Left lung (tissue), 10 donors: ENCODE measurements around the gene ACAA1. TPM values are rescaled to one million over a fixed set of nuclear protein-coding genes. Genes with fewer than 3 reads are reported as not detected.

ENCODE experiments used
- ATAC-seq: fragments of 200-7000 bp; cut with Tn5 transposase; one replicate; pipeline ENCODE4 v1.9.1; 2020; ENCODE audit warnings: moderate library complexity
- DNase-seq, 4 donors: peaks; one replicate each; pipeline ENCODE4 v3.0.0-alpha.2; 2013 to 2020
- H3K27ac ChIP-seq, 2 donors: fragments of 200-600 bp; sonication (generic) in 1 of 2; one replicate each; pipeline versions ENCODE4 v1.5.0 to v1.8.0; 2020 to 2021
- H3K27me3 ChIP-seq, 2 donors: fragments of 200-600 bp; sonication (generic) in 1 of 2; one replicate each; pipeline versions ENCODE4 v1.5.0 to v1.8.0; 2020 to 2021
- H3K36me3 ChIP-seq, 2 donors: fragments of 200-600 bp; sonication (generic) in 1 of 2; one replicate each; pipeline versions ENCODE4 v1.5.0 to v1.8.0; 2020 to 2021
- H3K4me1 ChIP-seq, 2 donors: fragments of 200-600 bp; one replicate each; pipeline ENCODE4 v1.8.0; 2021
- H3K4me3 ChIP-seq, 2 donors: fragments of 200-600 bp; sonication (generic) in 1 of 2; one replicate each; pipeline versions ENCODE4 v1.5.0 to v1.8.0; 2020 to 2021; ENCODE audit warnings: mild to moderate bottlenecking in 1 of 2
- H3K9me3 ChIP-seq, 2 donors: fragments of 200-600 bp; sonication (generic) in 1 of 2; one replicate each; pipeline versions ENCODE4 v1.5.0 to v1.8.0; 2020 to 2021
- intact Hi-C, 2 donors: fragments of 100-400 bp; cut with DNase I; formaldehyde crosslinking; loops; one replicate each; pipeline versions ENCODE4 v1.11.2 to v1.14.2; 2022
- polyA plus RNA-seq, 6 donors: library from polyadenylated mRNA; unstranded; fragments of 120-200 nt; gene quantifications; one replicate each; pipeline ENCODE4 v1.2.1, GENCODE V29; 2013; ENCODE audit not compliant: insufficient read length in 6 of 6
- total RNA-seq, 2 donors: library from RNA; stranded (reverse); fragmentation: NEBNext Ultra II Directional; extraction: Animal tissue kit (Norgen Biotek cat#: 25700); gene quantifications; one replicate each; pipeline ENCODE4 v1.2.1, GENCODE V29; 2021
- TF ChIP-seq, protein P1 (sequence below), 2 donors: fragments of 200-600 bp; sonication (generic) in 1 of 2; IDR thresholded peaks; one replicate each; pipeline versions ENCODE4 v1.5.0 to v1.8.0; 2021; ENCODE audit warnings: antibody characterized with exemption in 2 of 2
- donor health status: DM: no; HTN: yes; CAD: no.
- donor health status: DM: no; HTN: no; CAD: no.

The ACAA1 gene
- total and polyA plus RNA-seq, 8 donors = 54.3 to 106 (median 60.2) TPM

DNA sequence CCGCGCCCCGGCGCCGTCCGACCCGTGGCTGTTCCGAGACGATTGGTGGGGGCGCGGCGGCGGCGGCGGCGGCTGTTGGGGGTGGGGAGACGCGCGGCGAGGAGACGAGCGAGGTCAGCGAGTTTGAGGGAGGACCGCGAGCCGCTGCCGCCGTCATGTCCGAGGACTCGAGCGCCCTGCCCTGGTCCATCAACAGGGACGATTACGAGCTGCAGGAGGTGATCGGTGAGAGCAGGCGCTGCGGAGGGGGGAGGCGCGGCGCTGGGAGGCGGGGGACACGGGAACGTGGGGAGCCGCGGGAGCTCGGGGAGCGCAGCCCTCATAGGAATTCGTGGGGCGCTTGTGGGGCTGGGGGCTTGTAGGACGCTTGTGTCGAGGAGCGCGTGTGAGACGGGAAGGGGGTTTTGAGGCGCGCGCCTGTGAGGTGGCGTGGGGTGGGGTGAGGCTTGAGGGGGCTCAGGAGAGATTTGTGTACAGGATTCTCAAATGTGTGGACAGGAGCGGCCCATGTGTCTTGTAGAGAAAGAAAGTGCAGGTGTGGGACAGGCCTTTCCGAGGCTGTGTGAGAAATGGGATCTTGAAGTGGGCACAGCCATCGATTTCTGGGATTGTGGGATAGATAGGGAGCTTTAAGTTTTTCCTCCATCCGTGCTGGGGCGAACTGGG, 28.9 kb upstream of the ACAA1 start:
- H3K9me3 ChIP-seq = no peaks in the 10 kb centered on the region
- ATAC-seq = peak; percentile 30
- no peaks in the 10 kb centered on the region for H3K27me3 ChIP-seq
- intact Hi-C loops = no loop called here
- peaks cover 9 to 41% of the 10 kb centered on the region in 2 donors for H3K4me1 ChIP-seq
- peak in 1 of 4 donors; percentile 76 for DNase-seq
- TF ChIP-seq, protein P1, sequence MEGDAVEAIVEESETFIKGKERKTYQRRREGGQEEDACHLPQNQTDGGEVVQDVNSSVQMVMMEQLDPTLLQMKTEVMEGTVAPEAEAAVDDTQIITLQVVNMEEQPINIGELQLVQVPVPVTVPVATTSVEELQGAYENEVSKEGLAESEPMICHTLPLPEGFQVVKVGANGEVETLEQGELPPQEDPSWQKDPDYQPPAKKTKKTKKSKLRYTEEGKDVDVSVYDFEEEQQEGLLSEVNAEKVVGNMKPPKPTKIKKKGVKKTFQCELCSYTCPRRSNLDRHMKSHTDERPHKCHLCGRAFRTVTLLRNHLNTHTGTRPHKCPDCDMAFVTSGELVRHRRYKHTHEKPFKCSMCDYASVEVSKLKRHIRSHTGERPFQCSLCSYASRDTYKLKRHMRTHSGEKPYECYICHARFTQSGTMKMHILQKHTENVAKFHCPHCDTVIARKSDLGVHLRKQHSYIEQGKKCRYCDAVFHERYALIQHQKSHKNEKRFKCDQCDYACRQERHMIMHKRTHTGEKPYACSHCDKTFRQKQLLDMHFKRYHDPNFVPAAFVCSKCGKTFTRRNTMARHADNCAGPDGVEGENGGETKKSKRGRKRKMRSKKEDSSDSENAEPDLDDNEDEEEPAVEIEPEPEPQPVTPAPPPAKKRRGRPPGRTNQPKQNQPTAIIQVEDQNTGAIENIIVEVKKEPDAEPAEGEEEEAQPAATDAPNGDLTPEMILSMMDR (IDR thresholded peaks at IDR 0.05) = no peak
- H3K27ac ChIP-seq = peak overlapping the region; percentile 93 to 99
- peak overlapping the region; percentile 84 to 96 for H3K4me3 ChIP-seq
- H3K36me3 ChIP-seq = no peaks in the 10 kb centered on the region

DNA sequence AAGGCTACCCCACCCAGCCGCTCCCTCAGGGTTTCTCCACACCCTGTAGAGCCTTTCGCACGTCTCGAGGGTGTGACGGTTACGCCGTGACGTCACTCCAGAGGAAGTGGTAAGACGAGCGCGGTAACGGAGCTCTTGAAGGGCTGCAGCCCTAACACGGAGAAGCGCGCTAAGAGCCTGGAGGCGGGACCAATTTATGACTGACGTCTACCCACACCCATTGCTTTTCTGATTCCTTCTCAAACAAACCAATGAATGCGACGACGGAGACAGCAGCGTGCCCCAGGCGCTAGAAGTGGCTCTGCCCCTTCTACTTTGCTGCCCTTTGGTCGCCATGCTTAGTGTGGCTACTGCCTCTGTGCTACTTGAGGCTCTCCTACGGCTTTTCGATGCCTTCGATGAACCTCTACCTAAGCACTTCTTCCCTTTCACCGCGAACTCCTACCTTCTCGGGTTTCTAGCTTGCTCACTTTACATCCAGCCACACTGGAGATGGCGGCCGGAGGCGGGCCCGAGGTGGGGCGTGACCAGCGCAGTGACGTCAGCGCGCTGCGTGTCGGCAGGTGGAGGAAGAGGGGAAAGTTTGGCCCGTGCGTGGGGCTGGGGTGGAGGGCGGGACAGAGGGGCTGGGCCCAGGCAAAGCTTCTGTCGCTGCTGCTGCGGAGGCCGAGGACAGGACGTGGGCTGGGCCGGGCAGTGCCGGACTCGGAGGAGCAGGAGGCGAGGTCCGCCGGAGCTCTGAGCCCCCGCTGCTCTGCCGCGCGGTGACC, 28.2 kb upstream of the ACAA1 start, which contains the start of gene OXSR1:
Gene OXSR1, plus strand, starts transcription at position 586 of the 770 bp plus-strand sequence. CDS start 340 bp downstream, outside the sequence.
- intact Hi-C loops = no loop called here
- H3K36me3 ChIP-seq = no peaks in the 10 kb centered on the region

DNA sequence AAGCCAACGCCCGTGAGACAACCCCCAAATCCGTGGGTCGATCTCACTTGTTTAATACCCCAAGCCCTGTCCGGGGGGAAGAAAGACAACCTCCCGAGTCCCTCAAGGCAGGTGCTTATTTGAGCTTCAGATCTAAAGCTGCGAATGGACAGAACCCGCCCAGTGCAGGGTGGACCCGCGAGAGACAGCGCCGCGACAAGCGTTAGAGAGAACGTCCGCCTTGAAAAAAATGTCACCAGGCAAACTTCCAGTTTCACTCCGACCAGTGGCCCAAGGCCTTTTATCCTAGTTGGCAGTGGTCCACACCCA, 27.7 kb upstream of the ACAA1 start:
- Histone ChIP-seq H3K27ac (peak overlapping the region; percentile 93 to 99), H3K4me3 (peak overlapping the region; percentile 84 to 96), H3K27me3 (no peaks in the 10 kb centered on the region), H3K36me3 (no peaks in the 10 kb centered on the region), H3K9me3 (no peaks in the 10 kb centered on the region), H3K4me1 (peaks cover 9 to 41% of the 10 kb centered on the region in 2 donors)
- DNase-seq (no peak), ATAC-seq (no peak)
- intact Hi-C loops = no loop called here
- TF ChIP-seq, protein P1 (IDR thresholded peaks at IDR 0.05) = no peak

More for the DNA sequence above, 28.2 kb upstream of the ACAA1 start, which contains the start of gene OXSR1:
- Histone ChIP-seq H3K9me3 (no peaks in the 10 kb centered on the region), H3K4me3 (peak within 1 kb of the TSS; percentile 84 to 96), H3K27me3 (no peaks in the 10 kb centered on the region), H3K4me1 (peaks cover 9 to 41% of the 10 kb centered on the region in 2 donors), H3K27ac (peak within 1 kb of the TSS; percentile 93 to 99)
- peak; percentile 99 to 100 (median 100) for DNase-seq
- peak; percentile 94 for ATAC-seq
- TF ChIP-seq, protein P1 (IDR thresholded peaks at IDR 0.05) = no peak

DNA sequence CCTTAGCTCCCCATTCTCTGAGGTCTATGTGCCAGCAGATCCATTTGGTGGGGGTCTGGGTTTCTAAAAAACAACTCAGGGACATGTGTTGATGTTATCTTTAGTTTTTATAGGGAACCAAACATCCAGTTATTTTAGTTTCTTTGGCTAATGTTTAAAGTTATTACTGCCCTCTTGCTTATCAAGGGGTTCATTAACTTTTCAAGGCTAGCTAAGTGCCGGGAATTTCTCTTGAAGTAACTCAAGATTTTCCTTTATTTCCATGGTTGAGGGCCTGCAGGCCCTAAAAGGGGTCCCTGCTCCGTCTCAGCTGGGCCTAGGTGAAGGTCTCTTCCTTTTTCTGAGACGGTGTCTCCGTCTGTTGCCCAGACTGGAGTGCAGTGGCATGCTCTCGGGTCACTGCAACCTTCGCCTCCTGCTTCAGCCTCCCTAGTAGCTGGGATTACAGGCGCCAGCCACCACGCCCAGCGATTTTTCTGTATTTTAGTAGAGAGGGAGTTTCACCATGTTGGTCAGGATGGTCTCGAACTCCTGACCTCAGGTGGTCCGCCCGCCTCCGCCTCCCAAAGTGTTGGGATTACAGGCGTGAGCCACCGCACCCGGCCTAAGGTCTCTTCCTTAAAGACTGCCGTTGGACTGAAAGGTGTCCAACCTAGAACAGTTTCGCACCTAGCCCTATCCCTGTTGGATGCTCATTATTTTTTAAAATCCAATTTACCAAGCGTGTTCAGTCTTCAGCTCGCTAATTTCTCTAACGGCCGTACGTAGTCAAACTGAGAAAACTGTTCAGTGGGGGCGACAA, 27.1 kb upstream of the ACAA1 start:
- ATAC-seq = no peak
- H3K4me3 ChIP-seq = peak overlapping the region; percentile 84 to 96
- H3K27me3 ChIP-seq = no peaks in the 10 kb centered on the region
- H3K9me3 ChIP-seq = no peaks in the 10 kb centered on the region
- no peaks in the 10 kb centered on the region for H3K36me3 ChIP-seq
- peak overlapping the region; percentile 93 to 99 for H3K27ac ChIP-seq
- intact Hi-C loops = no loop called here
- DNase-seq = no peak
- peaks cover 9 to 38% of the 10 kb centered on the region in 2 donors for H3K4me1 ChIP-seq
- TF ChIP-seq, protein P1 (IDR thresholded peaks at IDR 0.05) = no peak
